PC-9 (cell line): ENCODE results near the gene FBXO44. TPM values are rescaled to one million over a fixed set of nuclear protein-coding genes. Genes with fewer than 3 reads are reported as not detected.

Experiments
- BruUV-seq: library from RNA; stranded (reverse); fragments of 400-500 nt; replicated peaks from 2 replicates; lab custom pipeline; 2021; lab: Mats Ljungman, UMichigan
- CTCF ChIA-PET: fragments of 300-600 bp; sonication (Branson Sonifier 250); formaldehyde crosslinking; loops from one replicate; lab custom pipeline; 2022; ENCODE audit warnings: antibody characterized with exemption; lab: Charles Lee
- POLR2A ChIA-PET: fragments of 300-600 bp; sonication (Branson Sonifier 250); formaldehyde crosslinking; loops from one replicate; lab custom pipeline; 2022; ENCODE audit warnings: antibody characterized with exemption; ENCODE audit not compliant: unreplicated experiment; lab: Charles Lee
- DNase-seq, 2 experiments: peaks; one replicate each; pipeline versions ENCODE4 v3.0.0 to v3.0.0-alpha.2; 2015 to 2022; ENCODE audit warnings: mixed read lengths in 1 of 2
- H2AFZ ChIP-seq: fragments of 200-600 bp; sonication (generic); 2 replicates; pipeline ENCODE4 v1.8.1; 2017; ENCODE audit warnings: antibody characterized with exemption
- H3F3A ChIP-seq: fragments of 200-600 bp; sonication (generic); 2 replicates; pipeline ENCODE4 v1.8.1; 2017; ENCODE audit warnings: antibody characterized with exemption, mild to moderate bottlenecking, low read depth; ENCODE audit not compliant: insufficient read depth
- H3K27ac ChIP-seq: fragments of 200-600 bp; sonication (generic); 2 replicates; pipeline ENCODE4 v1.6.1; 2016; ENCODE audit warnings: mixed run types
- H3K27me3 ChIP-seq: fragments of 200-600 bp; sonication (generic); 2 replicates; pipeline ENCODE4 v1.6.1; 2016; ENCODE audit warnings: low read depth, mixed run types; ENCODE audit not compliant: insufficient read depth
- H3K36me3 ChIP-seq: fragments of 200-600 bp; sonication (generic); 2 replicates; pipeline ENCODE4 v1.6.1; 2016; ENCODE audit warnings: low read depth, mixed run types
- H3K4me1 ChIP-seq: fragments of 200-600 bp; sonication (generic); replicated peaks from 2 replicates; pipeline ENCODE4 v1.6.1; 2016; ENCODE audit warnings: mixed run types; ENCODE audit not compliant: insufficient read depth
- H3K4me2 ChIP-seq: fragments of 200-600 bp; sonication (generic); 2 replicates; pipeline ENCODE4 v1.6.1; 2017; ENCODE audit warnings: mixed run types
- H3K4me3 ChIP-seq: fragments of 200-600 bp; sonication (generic); 2 replicates; pipeline ENCODE4 v1.6.1; 2016; ENCODE audit warnings: mixed run types
- H3K79me2 ChIP-seq: fragments of 200-600 bp; sonication (generic); 2 replicates; pipeline ENCODE4 v1.6.1; 2017; ENCODE audit warnings: low read depth, mixed run types
- H3K9me2 ChIP-seq: fragments of 200-600 bp; sonication (generic); 2 replicates; pipeline ENCODE4 v1.8.1; 2017; ENCODE audit warnings: mild to moderate bottlenecking; ENCODE audit not compliant: insufficient read depth
- H3K9me3 ChIP-seq: fragments of 200-600 bp; sonication (generic); 2 replicates; pipeline ENCODE4 v1.8.1; 2016; ENCODE audit warnings: low read depth; ENCODE audit not compliant: insufficient read depth
- H4K20me1 ChIP-seq: fragments of 200-600 bp; sonication (generic); 2 replicates; pipeline ENCODE4 v1.8.1; 2017; ENCODE audit not compliant: insufficient read depth
- EZH2 ChIP-seq: fragments of 200-600 bp; sonication (generic); IDR thresholded peaks from 2 replicates; pipeline ENCODE4 v1.8.0; 2017; ENCODE audit warnings: antibody characterized with exemption, low read depth
- intact Hi-C: fragments of 100-400 bp; cut with micrococcal nuclease; formaldehyde crosslinking; loops from one replicate; pipeline ENCODE4 v1.10.0; 2022; ENCODE audit not compliant: unreplicated experiment
- total RNA-seq: library from RNA; stranded (reverse); gene quantifications from 2 replicates; pipeline ENCODE4 v1.2.3, GENCODE V29; 2021
- TF ChIP-seq, protein P1 (sequence below): fragments of 200-600 bp; sonication (generic); conservative IDR thresholded peaks from 2 replicates; pipeline ENCODE4 v1.6.1; 2017; ENCODE audit warnings: mixed run types, antibody characterized with exemption, mild to moderate bottlenecking, moderate library complexity

The FBXO44 gene
- total RNA-seq, 1 experiment from 2014 or later, result 31.9 TPM

DNA sequence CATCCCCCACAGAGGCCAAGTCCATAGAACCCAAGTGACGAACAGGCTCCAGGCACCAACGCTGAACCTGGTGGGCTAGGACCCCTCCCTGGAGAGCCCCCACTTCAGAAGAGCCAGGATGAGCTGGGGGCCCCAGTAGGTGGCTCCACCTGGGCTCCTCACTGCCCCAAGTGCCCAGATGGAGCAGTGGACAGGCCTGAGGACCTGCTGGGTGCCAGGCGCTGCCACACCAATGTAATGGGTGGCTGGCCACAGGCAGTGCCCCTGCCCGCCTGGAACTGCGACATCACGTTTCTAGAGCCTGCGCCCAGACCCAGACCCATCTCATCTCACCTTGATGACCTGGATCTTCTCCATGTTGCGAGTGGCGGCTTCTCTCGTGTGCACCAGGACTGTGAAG is 20.6 kb downstream of the FBXO44 start:
- no TSS peak for BruUV-seq
- no peaks in the 10 kb centered on the region for H4K20me1 ChIP-seq
- H3F3A ChIP-seq, result no peaks in the 10 kb centered on the region
- no peaks in the 10 kb centered on the region for H3K9me2 ChIP-seq
- H3K4me2 ChIP-seq, result no peak overlapping the region
- no peak overlapping the region for H3K27ac ChIP-seq
- POLR2A ChIA-PET, result no interaction called here
- CTCF ChIA-PET, result no interaction called here
- DNase-seq, result no peak
- H3K4me3 ChIP-seq, result no peak overlapping the region
- TF ChIP-seq, protein P1, sequence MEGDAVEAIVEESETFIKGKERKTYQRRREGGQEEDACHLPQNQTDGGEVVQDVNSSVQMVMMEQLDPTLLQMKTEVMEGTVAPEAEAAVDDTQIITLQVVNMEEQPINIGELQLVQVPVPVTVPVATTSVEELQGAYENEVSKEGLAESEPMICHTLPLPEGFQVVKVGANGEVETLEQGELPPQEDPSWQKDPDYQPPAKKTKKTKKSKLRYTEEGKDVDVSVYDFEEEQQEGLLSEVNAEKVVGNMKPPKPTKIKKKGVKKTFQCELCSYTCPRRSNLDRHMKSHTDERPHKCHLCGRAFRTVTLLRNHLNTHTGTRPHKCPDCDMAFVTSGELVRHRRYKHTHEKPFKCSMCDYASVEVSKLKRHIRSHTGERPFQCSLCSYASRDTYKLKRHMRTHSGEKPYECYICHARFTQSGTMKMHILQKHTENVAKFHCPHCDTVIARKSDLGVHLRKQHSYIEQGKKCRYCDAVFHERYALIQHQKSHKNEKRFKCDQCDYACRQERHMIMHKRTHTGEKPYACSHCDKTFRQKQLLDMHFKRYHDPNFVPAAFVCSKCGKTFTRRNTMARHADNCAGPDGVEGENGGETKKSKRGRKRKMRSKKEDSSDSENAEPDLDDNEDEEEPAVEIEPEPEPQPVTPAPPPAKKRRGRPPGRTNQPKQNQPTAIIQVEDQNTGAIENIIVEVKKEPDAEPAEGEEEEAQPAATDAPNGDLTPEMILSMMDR, result no peak
- TF ChIP-seq EZH2, result no peak
- no peaks in the 10 kb centered on the region for H3K4me1 ChIP-seq
- no peaks in the 10 kb centered on the region for H3K36me3 ChIP-seq
- H3K79me2 ChIP-seq, result no peaks in the 10 kb centered on the region
- H2AFZ ChIP-seq, result no peak overlapping the region
- intact Hi-C loops, result no loop called here
- H3K27me3 ChIP-seq, result no peaks in the 10 kb centered on the region
- H3K9me3 ChIP-seq, result no peaks in the 10 kb centered on the region

DNA sequence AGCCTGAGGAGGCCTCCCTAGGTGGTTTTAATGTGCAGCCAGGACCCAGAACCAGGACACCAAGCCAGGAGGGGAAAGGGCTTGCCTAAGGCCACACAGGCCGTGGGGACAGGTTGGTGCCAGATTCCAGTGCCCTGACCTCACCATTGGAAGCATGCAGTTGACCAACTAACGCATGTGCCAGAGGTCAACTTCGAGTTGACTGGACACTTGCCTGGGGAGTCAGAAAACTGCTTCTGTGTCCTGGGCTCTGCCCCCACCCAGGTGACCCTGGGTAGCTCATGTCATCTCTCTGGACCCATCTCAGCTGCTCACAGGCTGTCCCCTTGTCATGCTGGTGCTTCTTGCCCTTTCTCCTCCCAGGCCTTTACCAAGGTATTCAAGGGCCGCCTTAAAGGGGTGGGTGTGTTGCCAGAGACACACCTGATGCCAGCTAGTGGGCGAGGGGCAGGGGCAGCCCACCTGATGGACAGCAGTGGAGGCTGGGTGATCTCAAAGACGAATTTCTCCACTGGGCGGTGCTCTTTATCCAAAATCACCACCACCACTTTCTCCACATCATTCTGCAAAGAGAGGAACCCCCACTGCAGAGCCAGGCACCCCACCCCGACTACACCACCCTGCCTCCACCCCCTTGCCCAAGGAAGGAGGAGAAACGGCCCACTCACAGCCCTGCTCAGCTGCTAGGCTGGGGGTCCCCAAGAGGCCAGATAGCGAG is 21.9 kb downstream of the FBXO44 start:
- H4K20me1 ChIP-seq, result no peaks in the 10 kb centered on the region
- no peak overlapping the region for H3K4me2 ChIP-seq
- no peaks in the 10 kb centered on the region for H3F3A ChIP-seq
- intact Hi-C loops, result no loop called here
- no peaks in the 10 kb centered on the region for H3K27me3 ChIP-seq
- DNase-seq, result no peak
- no peaks in the 10 kb centered on the region for H3K36me3 ChIP-seq
- POLR2A ChIA-PET, result no interaction called here
- no peak overlapping the region for H2AFZ ChIP-seq
- CTCF ChIA-PET, result no interaction called here
- TF ChIP-seq, protein P1, result no peak
- TF ChIP-seq EZH2, result no peak
- no peak overlapping the region for H3K27ac ChIP-seq
- no peaks in the 10 kb centered on the region for H3K9me2 ChIP-seq
- no peaks in the 10 kb centered on the region for H3K9me3 ChIP-seq
- H3K4me3 ChIP-seq, result no peak overlapping the region
- BruUV-seq, result no TSS peak
- H3K4me1 ChIP-seq, result no peaks in the 10 kb centered on the region
- H3K79me2 ChIP-seq, result no peaks in the 10 kb centered on the region

DNA sequence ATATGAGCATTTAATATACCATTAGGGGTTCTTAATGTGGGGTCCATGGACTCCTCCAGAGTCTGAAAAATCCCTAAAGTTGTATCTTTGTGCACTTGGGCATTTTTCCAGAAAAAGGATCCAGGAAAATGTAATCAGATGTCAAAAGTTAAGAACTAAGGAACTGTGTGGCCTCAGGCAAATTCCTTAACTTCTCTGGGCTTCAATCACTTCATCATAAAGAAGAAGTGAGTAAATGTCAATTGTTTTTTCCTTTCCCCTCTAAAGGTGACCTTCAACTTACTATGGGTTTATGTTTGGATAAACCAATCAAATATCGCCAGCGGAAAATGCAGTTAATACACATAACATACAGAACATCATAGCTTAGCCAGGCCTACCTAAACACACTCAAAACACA is 23.8 kb downstream of the FBXO44 start:
- BruUV-seq, result no TSS peak
- ChIA-PET POLR2A (no interaction called here), CTCF (no interaction called here)
- Histone ChIP-seq H3K4me3 (no peak overlapping the region), H3K27me3 (no peaks in the 10 kb centered on the region), H3K9me3 (no peaks in the 10 kb centered on the region), H3F3A (no peaks in the 10 kb centered on the region), H3K4me1 (no peaks in the 10 kb centered on the region), H3K9me2 (no peaks in the 10 kb centered on the region), H3K4me2 (no peak overlapping the region), H3K36me3 (no peaks in the 10 kb centered on the region), H2AFZ (no peak overlapping the region), H4K20me1 (no peaks in the 10 kb centered on the region), H3K27ac (no peak overlapping the region), H3K79me2 (no peaks in the 10 kb centered on the region)
- TF ChIP-seq EZH2, result no peak
- TF ChIP-seq, protein P1, result no peak
- DNase-seq, result no peak
- intact Hi-C loops, result no loop called here
